Testis (tissue), 3 donors: ENCODE results near the gene TUFT1. TPM values are rescaled to one million over a fixed set of nuclear protein-coding genes. Genes with fewer than 3 reads are reported as not detected.

ENCODE experiments used
- DNase-seq: peaks from one replicate; pipeline ENCODE4 v3.0.0-alpha.2; 2019
- H3K27ac ChIP-seq, 2 donors: fragments of 200-600 bp; sonication (generic); one replicate each; pipeline ENCODE4 v1.5.1; 2019
- H3K27me3 ChIP-seq: fragments of 200-600 bp; sonication (generic); one replicate; pipeline ENCODE4 v1.5.1; 2019
- H3K36me3 ChIP-seq: fragments of 200-600 bp; sonication (generic); one replicate; pipeline ENCODE4 v1.5.1; 2017; ENCODE audit warnings: low read depth; ENCODE audit errors: missing control alignments
- H3K4me1 ChIP-seq: fragments of 200-600 bp; sonication (generic); one replicate; pipeline ENCODE4 v1.5.1; 2019
- H3K4me3 ChIP-seq, 2 donors: fragments of 200-600 bp; sonication (generic); one replicate each; pipeline ENCODE4 v1.5.1; 2017 to 2019
- H3K9me3 ChIP-seq: fragments of 200-600 bp; sonication (generic); one replicate; pipeline ENCODE4 v1.5.1; 2017
- POLR2A ChIP-seq: fragments of 450-650 bp; IDR thresholded peaks from one replicate; pipeline ENCODE4 v1.6.1; 2017; ENCODE audit warnings: antibody characterized with exemption, mild to moderate bottlenecking, moderate library complexity
- WGBS, 2 donors: methylation state at CpG; one replicate each; pipeline ENCODE4 v1.1.5; 2018; 5-methylcytosine and 5-hydroxymethylcytosine counted together
- intact Hi-C: fragments of 100-400 bp; cut with DNase I; formaldehyde crosslinking; loops from one replicate; pipeline ENCODE4 v1.15.1; 2023; ENCODE audit warnings: low total_unique reads
- polyA plus RNA-seq: library from polyadenylated mRNA; stranded (reverse); fragments of 350-450 nt; fragmentation: Illumina TruSeq; extraction: RNeasy Lipid Tissue Mini Kit (QIAGEN cat#74804); gene quantifications from one replicate; pipeline ENCODE4 v1.2.3, GENCODE V29; 2014; ENCODE audit warnings: low read depth, low replicate concordance; ENCODE audit not compliant: insufficient read depth
- total RNA-seq, 2 donors: library from RNA; depleted of rRNA; stranded (reverse); fragments of >200 nt; gene quantifications; one replicate each; pipeline ENCODE4 v1.2.3, GENCODE V29; 2016
- TF ChIP-seq, protein P1 (sequence below), 3 experiments: fragments of 450-650 bp in 2 of 3; fragments of 200-600 bp in 1 of 3; sonication (generic) in 1 of 3; IDR thresholded peaks; one replicate each; pipeline ENCODE4 v1.5.1; 2016 to 2019; ENCODE audit warnings: antibody characterized with exemption in 3 of 3, mild to moderate bottlenecking in 2 of 3, moderate library complexity in 1 of 3

The TUFT1 gene
- total and polyA plus RNA-seq, 3 donors from 2014 or later: 9.7 to 19.3 (median 16.5) TPM

DNA sequence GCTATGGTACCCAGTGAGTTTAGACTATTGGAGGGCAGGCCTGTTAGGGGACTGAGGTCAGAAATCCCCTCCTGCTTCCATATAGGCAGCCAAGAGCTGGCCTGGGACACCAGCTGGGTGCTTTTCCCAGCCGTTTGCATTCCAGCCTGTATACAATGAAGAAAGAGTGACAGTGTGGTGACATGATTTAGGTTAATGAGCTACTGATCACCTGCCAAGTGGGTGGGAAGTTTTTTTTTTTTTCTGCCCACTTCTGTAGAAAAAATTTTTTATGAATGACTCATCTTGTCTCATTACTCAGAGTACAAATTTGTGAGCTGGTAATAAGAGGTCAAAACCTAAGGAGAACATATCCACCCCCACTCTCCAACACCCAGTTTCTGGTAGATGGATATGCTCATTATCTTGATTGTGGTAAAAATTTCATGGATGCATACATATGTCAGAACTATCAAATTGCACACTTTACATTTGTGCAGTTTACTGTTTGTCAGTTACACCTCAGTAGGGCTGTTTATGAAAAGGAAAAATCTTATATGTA is 45.3 kb upstream of the TUFT1 start:
- 0% methylated on average over 1 of the region's 1 CpG for WGBS, 2 donors
- DNase-seq: no peak
- no peak overlapping the region for H3K4me3 ChIP-seq
- intact Hi-C loops: no loop called here
- TF ChIP-seq, protein P1, sequence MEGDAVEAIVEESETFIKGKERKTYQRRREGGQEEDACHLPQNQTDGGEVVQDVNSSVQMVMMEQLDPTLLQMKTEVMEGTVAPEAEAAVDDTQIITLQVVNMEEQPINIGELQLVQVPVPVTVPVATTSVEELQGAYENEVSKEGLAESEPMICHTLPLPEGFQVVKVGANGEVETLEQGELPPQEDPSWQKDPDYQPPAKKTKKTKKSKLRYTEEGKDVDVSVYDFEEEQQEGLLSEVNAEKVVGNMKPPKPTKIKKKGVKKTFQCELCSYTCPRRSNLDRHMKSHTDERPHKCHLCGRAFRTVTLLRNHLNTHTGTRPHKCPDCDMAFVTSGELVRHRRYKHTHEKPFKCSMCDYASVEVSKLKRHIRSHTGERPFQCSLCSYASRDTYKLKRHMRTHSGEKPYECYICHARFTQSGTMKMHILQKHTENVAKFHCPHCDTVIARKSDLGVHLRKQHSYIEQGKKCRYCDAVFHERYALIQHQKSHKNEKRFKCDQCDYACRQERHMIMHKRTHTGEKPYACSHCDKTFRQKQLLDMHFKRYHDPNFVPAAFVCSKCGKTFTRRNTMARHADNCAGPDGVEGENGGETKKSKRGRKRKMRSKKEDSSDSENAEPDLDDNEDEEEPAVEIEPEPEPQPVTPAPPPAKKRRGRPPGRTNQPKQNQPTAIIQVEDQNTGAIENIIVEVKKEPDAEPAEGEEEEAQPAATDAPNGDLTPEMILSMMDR (IDR thresholded peaks at IDR 0.05): no peak
- TF ChIP-seq POLR2A: no peak
- no peaks in the 10 kb centered on the region for H3K36me3 ChIP-seq
- H3K9me3 ChIP-seq: no peaks in the 10 kb centered on the region
- H3K27ac ChIP-seq: peak overlapping the region; percentile 2 to 16
- peaks cover 6% of the 10 kb centered on the region for H3K4me1 ChIP-seq
- no peaks in the 10 kb centered on the region for H3K27me3 ChIP-seq

DNA sequence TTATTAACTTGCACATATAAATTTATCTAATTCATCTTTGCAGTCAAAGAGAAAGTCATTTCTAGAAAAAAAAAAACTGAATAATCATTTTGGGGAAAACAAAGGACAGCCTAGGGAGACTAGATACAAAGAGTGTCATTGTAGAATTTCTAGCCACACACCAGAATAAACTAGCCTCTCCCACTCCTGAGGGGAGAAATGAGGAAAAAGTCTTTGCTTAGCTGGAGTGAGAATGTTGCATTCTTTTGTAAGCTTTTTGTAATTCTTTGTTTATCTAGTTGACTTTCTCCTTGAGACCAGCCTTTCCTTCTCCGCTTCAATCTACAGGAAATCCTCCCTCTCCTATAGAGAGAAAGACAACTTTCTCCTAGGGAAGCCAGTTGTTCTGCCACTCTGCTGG is 44.8 kb upstream of the TUFT1 start:
- TF ChIP-seq POLR2A: no peak
- TF ChIP-seq, protein P1 (IDR thresholded peaks at IDR 0.05): no peak
- no peaks in the 10 kb centered on the region for H3K36me3 ChIP-seq
- intact Hi-C loops: no loop called here
- WGBS, 2 donors: 47 to 48% methylated on average over 1 of the region's 1 CpG
- peak overlapping the region; percentile 55 to 67 for H3K27ac ChIP-seq
- no peak overlapping the region for H3K4me3 ChIP-seq
- peaks cover 6% of the 10 kb centered on the region for H3K4me1 ChIP-seq
- no peaks in the 10 kb centered on the region for H3K27me3 ChIP-seq
- H3K9me3 ChIP-seq: no peaks in the 10 kb centered on the region
- no peak for DNase-seq

DNA sequence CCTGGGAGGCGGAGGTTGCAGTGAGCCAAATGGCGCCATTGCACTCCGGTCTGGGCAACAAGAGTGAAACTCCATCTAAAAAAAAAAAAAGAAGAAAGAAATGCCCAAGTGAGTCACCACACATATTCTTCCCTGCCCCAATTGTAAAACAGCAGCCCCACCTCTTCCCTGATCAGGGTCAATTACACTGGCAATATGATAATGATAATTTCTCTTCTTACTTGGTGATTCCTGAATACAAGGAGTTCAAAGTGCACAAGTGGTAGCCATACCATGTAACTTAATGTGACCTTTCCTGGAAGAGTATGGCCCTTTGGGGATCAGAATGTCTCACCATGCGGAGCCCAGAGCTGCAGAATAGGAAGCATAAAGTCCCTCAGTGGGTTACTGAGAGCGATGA is 40.7 kb upstream of the TUFT1 start:
- peaks cover 10% of the 10 kb centered on the region for H3K4me1 ChIP-seq
- no peak for TF ChIP-seq POLR2A
- TF ChIP-seq, protein P1 (IDR thresholded peaks at IDR 0.05): no peak
- no peaks in the 10 kb centered on the region for H3K9me3 ChIP-seq
- H3K36me3 ChIP-seq: no peaks in the 10 kb centered on the region
- H3K27me3 ChIP-seq: no peaks in the 10 kb centered on the region
- no peak for DNase-seq
- no peak overlapping the region for H3K4me3 ChIP-seq
- 96% methylated on average over 5 of the region's 5 CpGs for whole genome bisulfite sequencing, 2 donors
- no peak overlapping the region for H3K27ac ChIP-seq
- intact Hi-C loops: no loop called here

DNA sequence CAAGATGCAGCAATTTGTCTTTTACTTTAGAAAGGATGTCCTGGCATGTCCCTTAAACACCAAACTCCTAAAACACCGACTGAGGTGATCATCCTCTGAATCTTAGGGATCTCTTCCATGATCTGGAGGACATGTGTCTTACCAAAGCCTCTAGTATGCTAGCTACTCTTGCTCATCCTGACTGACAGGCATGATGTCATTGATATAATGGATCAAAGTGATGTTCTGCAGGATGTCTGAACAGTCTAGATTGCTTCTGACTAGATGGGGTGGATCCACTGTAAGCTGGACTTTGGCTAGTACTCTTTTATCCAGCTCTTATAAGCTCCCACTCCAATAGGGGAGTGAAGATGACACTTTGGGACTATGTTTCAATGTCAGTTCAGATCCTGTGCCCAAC is 40.2 kb upstream of the TUFT1 start:
- Histone ChIP-seq H3K36me3 (no peaks in the 10 kb centered on the region), H3K27ac (no peak overlapping the region), H3K4me3 (no peak overlapping the region), H3K27me3 (no peaks in the 10 kb centered on the region), H3K9me3 (no peaks in the 10 kb centered on the region), H3K4me1 (peaks cover 7% of the 10 kb centered on the region)
- TF ChIP-seq POLR2A: no peak
- TF ChIP-seq, protein P1 (IDR thresholded peaks at IDR 0.05): no peak
- 82 to 83% methylated on average over 1 of the region's 1 CpG for WGBS, 2 donors
- no peak for DNase-seq
- intact Hi-C loops: no loop called here

DNA sequence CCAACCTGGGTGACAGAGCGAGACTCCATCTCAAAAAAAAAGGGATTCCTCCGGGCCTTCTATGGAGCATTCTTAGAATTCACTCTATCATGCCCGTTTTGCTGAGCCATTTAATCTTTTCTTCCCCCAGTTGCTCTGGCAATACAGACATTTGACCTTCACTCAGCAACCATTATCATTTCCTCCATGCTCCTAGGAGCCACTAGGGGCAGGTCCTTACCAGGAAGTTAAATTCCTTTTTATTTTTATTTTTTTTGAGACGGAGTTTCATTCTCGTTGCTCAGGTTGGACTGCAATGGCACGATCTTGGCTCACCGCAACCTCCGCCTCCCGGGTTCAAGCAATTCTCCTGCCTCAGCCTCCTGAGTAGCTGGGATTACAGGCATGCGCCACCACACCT is 38.6 kb upstream of the TUFT1 start:
- Histone ChIP-seq H3K4me1 (peaks cover 4% of the 10 kb centered on the region), H3K27me3 (no peaks in the 10 kb centered on the region), H3K36me3 (no peaks in the 10 kb centered on the region), H3K27ac (no peak overlapping the region), H3K9me3 (no peaks in the 10 kb centered on the region), H3K4me3 (no peak overlapping the region)
- intact Hi-C loops: no loop called here
- WGBS, 2 donors: 78 to 84% methylated on average over 10 of the region's 10 CpGs
- DNase-seq: no peak
- no peak for TF ChIP-seq POLR2A
- TF ChIP-seq, protein P1 (IDR thresholded peaks at IDR 0.05): no peak
